Epithelial cell of esophagus (primary cell): ENCODE measurements around the gene CDCA4.
"Not testable (repeated sequence)": the region's sequence is repeated elsewhere in the genome, so short reads cannot be mapped to it uniquely, and the experiment has no call there.

Experiments used
- DNase-seq: peaks from one replicate; pipeline ENCODE4 v3.0.0; 2010; ENCODE audit warnings: low read depth
- H3K4me3 ChIP-seq: 2 replicates; pipeline ENCODE4 v1.5.1; 2011; ENCODE audit warnings: mild to moderate bottlenecking, low read length, control low read depth
- CTCF ChIP-seq: IDR thresholded peaks from 2 replicates; pipeline ENCODE4 v1.5.1; 2011; ENCODE audit warnings: low read depth, mild to moderate bottlenecking, low read length, control low read depth, inconsistent platforms; ENCODE audit not compliant: insufficient read depth; ENCODE audit errors: missing control alignments

The CDCA4 gene

GRCh38 chr14:105041841-105042765 lies 21.2 kb upstream of the CDCA4 start:
- no peak for TF ChIP-seq CTCF
- H3K4me3 ChIP-seq, result no peak overlapping the region
- DNase-seq, result no peak

DNA sequence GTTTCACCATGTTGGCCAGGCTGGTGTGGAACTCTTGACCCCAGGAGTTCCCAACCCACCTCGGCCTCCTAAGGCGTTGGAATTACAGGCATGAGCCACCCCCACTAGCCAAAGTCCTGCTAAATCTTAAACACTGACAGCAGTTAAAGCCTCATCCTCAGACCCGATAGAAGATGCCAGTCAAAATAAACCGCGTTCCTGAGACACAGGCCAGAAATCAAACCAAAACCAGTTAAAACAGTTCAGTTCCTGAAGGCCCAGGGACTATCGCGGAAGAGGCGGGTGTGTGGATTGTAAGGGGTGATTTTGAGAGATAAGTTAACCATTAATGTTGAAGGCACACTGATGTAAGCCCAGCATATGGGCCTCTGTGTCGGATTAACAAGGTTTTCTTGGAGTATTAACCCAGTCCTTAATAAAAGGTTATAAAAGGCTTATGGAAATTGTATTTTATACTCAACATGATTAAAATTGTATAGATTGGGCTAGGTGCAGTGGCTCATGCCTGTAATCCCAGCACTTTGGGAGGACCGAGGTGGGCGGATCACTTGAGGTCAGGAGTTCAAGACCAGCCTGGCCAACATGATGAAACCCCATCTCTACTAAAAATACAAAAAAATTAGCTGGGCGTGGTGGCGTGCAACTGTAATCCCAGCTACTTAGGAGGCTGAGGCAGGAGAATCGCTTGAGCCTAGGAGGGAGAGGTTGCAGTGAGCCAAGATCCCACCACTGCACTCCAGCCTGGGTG lies 18.7 kb upstream of the CDCA4 start:
- TF ChIP-seq CTCF, result no peak
- DNase-seq, result no peak

DNA sequence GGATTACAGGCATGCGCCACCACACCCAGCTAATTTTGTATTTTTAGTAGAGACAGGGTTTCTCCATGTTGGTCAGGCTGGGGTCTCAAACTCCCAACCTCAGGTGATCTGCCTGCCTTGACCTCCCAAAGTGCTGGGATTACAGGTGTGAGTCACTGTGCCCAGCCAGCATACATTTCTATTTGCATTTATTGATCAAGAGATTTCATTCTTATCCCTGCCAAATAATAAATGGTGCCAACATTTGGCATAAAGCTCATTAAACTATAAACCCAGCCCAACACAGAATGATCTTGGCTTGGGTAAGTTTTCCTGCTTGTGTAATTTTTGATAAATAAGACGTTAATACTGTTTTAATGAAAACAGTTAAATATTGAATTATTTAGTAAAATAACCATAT lies 14.7 kb upstream of the CDCA4 start:
- DNase-seq, H3K4me3 ChIP-seq: not testable (repeated sequence)

More for the DNA sequence above, 18.7 kb upstream of the CDCA4 start:
- no peak overlapping the region for H3K4me3 ChIP-seq

GRCh38 chr14:105034315-105035039 lies 13.6 kb upstream of the CDCA4 start:
- no peak for TF ChIP-seq CTCF
- no peak for DNase-seq
- H3K4me3 ChIP-seq, result no peak overlapping the region

GRCh38 chr14:105033412-105033900 lies 12.6 kb upstream of the CDCA4 start:
- peak overlapping the region; percentile 47 for H3K4me3 ChIP-seq
- not testable (repeated sequence) for DNase-seq

- H3K4me3 ChIP-seq, result peak overlapping the region; percentile 47
- DNase-seq, result peak; percentile 73
Measured at GRCh38 chr14:105032451-105032901, 11.6 kb upstream of the CDCA4 start.

DNA sequence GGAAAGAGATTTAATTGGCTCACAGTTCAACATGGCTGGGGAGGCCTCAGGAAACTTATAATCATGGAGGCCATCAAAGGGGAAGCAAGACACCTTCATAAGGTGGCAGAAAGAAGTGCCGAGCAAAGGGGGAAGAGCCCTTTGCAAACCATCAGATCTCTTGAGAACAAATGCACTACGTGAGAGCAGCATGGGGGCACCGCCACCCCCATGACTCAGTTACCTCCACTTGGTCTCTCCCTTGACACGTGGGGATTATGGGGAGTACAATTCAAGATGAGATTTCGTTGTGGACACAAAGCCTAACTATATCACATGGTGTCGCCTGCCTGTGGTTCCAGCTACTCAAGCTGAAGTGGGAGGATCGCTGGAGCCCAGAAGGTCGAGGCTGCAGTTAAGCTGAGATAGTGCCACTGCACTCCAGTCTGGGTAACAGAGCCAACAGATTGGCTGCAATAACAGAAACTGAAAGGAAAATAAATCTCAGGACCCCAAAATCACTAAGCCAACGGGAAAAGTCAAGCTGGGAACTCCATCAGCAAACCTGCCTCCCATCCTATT lies 10.0 kb upstream of the CDCA4 start:
- no peak overlapping the region for H3K4me3 ChIP-seq
- DNase-seq, result no peak
- TF ChIP-seq CTCF, result no peak

DNA sequence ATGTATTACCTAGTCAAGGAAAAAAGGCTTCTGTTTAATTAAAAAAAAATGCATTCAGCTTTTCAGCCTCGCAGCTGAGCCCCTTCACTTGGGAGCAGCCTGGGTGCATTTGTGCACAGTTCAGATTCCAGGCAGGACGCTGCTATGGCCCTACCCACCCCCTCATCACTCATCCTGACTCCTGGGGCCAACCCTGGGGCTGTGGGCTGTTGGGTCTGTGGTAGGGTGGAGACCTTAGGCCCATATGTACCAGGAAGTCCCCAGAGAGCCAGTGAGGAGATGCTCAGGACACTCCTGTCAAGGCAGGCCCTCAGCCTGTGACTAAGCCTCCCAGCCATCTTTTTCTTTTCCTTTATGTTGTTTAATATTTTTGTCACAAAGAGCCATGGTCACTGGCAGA lies 9.3 kb upstream of the CDCA4 start:
- peak; percentile 59 for DNase-seq
- TF ChIP-seq CTCF, result no peak

More for the DNA sequence above, 9.3 kb upstream of the CDCA4 start:
- H3K4me3 ChIP-seq, result no peak overlapping the region
